Measurements from ENCODE around the gene ADGRG2.

Gene ADGRG2

DNA sequence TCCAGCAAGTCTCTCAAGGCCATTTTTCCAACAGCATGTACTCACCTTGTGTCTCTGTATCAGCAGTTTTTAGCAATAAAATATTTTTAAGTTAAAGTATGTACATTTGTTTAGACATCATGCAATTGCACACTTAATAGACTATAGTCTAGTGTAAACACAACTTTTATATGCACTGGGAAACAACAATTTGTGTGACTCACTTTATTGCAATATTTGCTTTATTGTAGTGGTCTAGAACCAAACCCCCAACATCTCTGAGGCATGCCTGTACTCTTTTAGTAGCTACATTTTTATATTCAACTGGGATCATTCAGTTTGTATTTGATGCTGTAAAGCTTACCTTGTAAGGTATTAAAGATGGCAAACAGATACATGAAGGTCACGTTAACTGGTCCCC is 123.6 kb downstream of the ADGRG2 start:
- no peak overlapping the region for H3K27ac ChIP-seq (replicated peaks)
- H3K27me3 ChIP-seq (ENCODE audit: insufficient read depth, poor library complexity, severe bottlenecking): no peaks in the 10 kb centered on the region
- H3K4me3 ChIP-seq (replicated peaks; ENCODE audit: insufficient read depth, low read length): no peak overlapping the region
- DNase-seq (ENCODE audit: low read depth in 1 of 2, low spot score in 1 of 2): no peak
- TF ChIP-seq, protein P1, sequence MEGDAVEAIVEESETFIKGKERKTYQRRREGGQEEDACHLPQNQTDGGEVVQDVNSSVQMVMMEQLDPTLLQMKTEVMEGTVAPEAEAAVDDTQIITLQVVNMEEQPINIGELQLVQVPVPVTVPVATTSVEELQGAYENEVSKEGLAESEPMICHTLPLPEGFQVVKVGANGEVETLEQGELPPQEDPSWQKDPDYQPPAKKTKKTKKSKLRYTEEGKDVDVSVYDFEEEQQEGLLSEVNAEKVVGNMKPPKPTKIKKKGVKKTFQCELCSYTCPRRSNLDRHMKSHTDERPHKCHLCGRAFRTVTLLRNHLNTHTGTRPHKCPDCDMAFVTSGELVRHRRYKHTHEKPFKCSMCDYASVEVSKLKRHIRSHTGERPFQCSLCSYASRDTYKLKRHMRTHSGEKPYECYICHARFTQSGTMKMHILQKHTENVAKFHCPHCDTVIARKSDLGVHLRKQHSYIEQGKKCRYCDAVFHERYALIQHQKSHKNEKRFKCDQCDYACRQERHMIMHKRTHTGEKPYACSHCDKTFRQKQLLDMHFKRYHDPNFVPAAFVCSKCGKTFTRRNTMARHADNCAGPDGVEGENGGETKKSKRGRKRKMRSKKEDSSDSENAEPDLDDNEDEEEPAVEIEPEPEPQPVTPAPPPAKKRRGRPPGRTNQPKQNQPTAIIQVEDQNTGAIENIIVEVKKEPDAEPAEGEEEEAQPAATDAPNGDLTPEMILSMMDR (IDR thresholded peaks at IDR 0.05; ENCODE audit: insufficient read depth, low read length): no peak
- no peak for TF ChIP-seq SPI1 (IDR thresholded peaks at IDR 0.05; ENCODE audit: borderline replicate concordance, low read depth)
- TF ChIP-seq, protein P2, sequence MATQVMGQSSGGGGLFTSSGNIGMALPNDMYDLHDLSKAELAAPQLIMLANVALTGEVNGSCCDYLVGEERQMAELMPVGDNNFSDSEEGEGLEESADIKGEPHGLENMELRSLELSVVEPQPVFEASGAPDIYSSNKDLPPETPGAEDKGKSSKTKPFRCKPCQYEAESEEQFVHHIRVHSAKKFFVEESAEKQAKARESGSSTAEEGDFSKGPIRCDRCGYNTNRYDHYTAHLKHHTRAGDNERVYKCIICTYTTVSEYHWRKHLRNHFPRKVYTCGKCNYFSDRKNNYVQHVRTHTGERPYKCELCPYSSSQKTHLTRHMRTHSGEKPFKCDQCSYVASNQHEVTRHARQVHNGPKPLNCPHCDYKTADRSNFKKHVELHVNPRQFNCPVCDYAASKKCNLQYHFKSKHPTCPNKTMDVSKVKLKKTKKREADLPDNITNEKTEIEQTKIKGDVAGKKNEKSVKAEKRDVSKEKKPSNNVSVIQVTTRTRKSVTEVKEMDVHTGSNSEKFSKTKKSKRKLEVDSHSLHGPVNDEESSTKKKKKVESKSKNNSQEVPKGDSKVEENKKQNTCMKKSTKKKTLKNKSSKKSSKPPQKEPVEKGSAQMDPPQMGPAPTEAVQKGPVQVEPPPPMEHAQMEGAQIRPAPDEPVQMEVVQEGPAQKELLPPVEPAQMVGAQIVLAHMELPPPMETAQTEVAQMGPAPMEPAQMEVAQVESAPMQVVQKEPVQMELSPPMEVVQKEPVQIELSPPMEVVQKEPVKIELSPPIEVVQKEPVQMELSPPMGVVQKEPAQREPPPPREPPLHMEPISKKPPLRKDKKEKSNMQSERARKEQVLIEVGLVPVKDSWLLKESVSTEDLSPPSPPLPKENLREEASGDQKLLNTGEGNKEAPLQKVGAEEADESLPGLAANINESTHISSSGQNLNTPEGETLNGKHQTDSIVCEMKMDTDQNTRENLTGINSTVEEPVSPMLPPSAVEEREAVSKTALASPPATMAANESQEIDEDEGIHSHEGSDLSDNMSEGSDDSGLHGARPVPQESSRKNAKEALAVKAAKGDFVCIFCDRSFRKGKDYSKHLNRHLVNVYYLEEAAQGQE (IDR thresholded peaks at IDR 0.05; ENCODE audit: insufficient replicate concordance, low read depth): no peak
- no peak for TF ChIP-seq GABPA (IDR thresholded peaks at IDR 0.05; ENCODE audit: low read depth)

DNA sequence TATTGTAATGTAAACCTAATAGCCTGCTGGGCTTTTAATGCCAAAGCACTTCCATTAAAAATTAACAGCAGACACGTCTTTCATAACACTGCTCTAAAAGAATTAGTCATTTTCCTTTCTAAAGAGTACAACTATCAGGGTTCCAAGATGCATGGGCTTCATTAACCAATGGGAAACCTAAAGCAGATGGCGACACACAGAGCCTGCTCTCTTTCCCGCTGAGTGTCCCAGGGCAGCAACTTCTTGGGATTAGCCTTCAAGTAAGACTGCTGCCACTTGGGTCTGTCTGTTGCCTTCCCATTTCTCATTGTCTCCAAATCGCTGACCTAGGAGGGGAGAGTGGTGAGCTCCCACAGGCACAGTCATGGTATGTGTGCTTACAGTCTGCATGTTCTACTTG is 124.4 kb downstream of the ADGRG2 start:
- no peak for DNase-seq (ENCODE audit: low read depth in 1 of 2, low spot score in 1 of 2)

DNA sequence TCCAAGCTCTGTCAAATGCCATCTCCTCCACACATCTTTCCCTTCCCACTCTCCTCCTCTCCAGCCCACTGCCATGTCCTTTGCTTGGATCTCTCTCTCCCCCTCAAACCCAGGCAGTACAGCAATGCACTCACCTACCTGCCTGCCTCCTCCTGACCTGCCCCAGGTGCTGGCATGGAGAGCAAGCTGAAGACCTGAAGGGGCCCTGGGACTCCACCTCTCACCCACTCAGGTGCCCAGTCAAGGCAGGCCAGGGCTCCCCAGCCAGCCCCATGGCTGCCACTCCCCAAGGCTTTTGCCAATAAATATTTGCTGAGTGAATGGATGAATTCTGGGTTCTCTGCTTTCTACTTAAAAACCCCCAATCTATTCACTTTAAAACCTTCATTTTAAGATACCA is 125.7 kb downstream of the ADGRG2 start:
- DNase-seq (ENCODE audit: low read depth in 1 of 2, low spot score in 1 of 2): no peak
- no peak overlapping the region for H3K27ac ChIP-seq (replicated peaks)
- no peaks in the 10 kb centered on the region for H3K27me3 ChIP-seq (ENCODE audit: insufficient read depth, poor library complexity, severe bottlenecking)
- no peak overlapping the region for H3K4me3 ChIP-seq (replicated peaks; ENCODE audit: insufficient read depth, low read length)
- TF ChIP-seq POLR2AphosphoS5 (IDR thresholded peaks at IDR 0.05; ENCODE audit: low read depth): no peak
- TF ChIP-seq, protein P2 (IDR thresholded peaks at IDR 0.05; ENCODE audit: insufficient replicate concordance, low read depth): no peak
- TF ChIP-seq, protein P1 (IDR thresholded peaks at IDR 0.05; ENCODE audit: insufficient read depth, low read length): no peak
- no peak for TF ChIP-seq GABPA (IDR thresholded peaks at IDR 0.05; ENCODE audit: low read depth)
- TF ChIP-seq SPI1 (IDR thresholded peaks at IDR 0.05; ENCODE audit: borderline replicate concordance, low read depth): no peak

More for the DNA sequence above, 124.4 kb downstream of the ADGRG2 start:
- H3K27ac ChIP-seq (replicated peaks): no peak overlapping the region
- H3K27me3 ChIP-seq (ENCODE audit: insufficient read depth, poor library complexity, severe bottlenecking): no peaks in the 10 kb centered on the region
- H3K4me3 ChIP-seq (replicated peaks; ENCODE audit: insufficient read depth, low read length): no peak overlapping the region
- TF ChIP-seq, protein P2 (IDR thresholded peaks at IDR 0.05; ENCODE audit: insufficient replicate concordance, low read depth): no peak
- TF ChIP-seq SPI1 (IDR thresholded peaks at IDR 0.05; ENCODE audit: borderline replicate concordance, low read depth): no peak
- no peak for TF ChIP-seq GABPA (IDR thresholded peaks at IDR 0.05; ENCODE audit: low read depth)
- TF ChIP-seq, protein P1 (IDR thresholded peaks at IDR 0.05; ENCODE audit: insufficient read depth, low read length): no peak
- TF ChIP-seq POLR2AphosphoS5 (IDR thresholded peaks at IDR 0.05; ENCODE audit: low read depth): no peak
